ENCODE data around the gene CHN2.

CHN2 gene

DNA sequence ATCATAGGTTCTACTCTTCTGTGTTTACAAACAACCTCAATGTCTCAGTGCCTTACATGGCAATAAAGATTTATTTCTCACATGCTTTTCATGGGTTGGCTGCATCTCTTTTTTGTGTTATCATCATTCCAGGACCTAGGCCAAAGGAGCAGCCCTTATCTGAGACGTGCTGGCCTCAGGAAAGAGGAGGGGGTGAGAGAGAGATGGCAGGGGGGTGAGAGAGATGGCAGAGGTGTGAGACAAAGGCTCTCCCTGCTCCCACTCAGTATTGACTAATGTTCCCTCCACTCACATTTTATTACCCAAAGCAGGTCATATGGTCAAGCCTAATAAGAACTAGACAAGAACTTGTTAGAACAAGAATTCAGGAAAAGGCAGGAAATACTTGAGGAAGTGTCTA, 249.0 kb downstream of the CHN2 start:
- Mint-ChIP-seq H3K4me3 (no peak overlapping the region), H3K9me3 (no peaks in the 10 kb centered on the region), H3K27ac (no peak overlapping the region), H3K4me1 (no peaks in the 10 kb centered on the region), H3K27me3 (no peaks in the 10 kb centered on the region), H3K36me3 (no peaks in the 10 kb centered on the region)
- no peak for ATAC-seq

DNA sequence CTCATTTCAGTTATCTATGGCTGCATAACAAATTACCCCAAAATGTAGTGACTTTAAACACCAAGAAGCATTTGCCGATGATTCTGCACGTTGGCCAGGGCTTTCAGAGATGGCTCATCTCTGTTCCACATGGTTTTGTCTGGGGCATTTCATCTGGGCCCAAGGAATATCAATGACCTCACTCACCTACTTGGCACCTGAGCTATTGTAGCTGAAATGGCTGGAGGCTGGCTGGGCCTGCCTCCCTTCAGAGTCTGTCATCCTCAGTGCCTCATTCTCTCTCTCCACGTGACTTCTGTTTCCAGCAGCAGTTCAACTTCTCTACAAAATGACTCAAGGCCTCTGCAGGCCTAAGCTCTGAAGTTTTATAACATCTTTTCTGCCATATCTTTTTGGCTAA, 249.7 kb downstream of the CHN2 start:
- no peak for ATAC-seq
- Mint-ChIP-seq H3K27me3 (no peaks in the 10 kb centered on the region), H3K4me3 (no peak overlapping the region), H3K27ac (no peak overlapping the region), H3K36me3 (no peaks in the 10 kb centered on the region), H3K9me3 (no peaks in the 10 kb centered on the region), H3K4me1 (no peaks in the 10 kb centered on the region)

DNA sequence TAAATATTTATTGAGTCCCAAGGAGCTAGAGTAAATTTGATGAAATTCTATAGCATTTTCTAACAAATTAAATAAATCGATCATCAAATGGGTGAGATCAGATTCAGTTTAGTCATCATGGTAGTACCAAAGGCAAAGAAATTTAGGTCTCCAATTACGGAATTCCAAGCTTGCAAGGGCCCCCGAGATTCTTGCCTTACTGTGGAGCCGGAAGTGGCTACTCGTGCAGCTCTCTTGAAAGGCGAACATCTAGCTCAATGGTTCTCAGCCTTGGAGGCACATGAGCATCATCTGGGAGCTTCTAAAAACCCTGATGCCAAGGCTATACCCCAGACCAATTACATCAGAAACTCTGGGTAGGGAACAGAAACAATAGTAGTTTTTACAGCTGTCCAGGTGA, 251.2 kb downstream of the CHN2 start:
- no peaks in the 10 kb centered on the region for H3K9me3 Mint-ChIP-seq
- ATAC-seq, result no peak
- H3K27me3 Mint-ChIP-seq, result no peaks in the 10 kb centered on the region
- no peaks in the 10 kb centered on the region for H3K36me3 Mint-ChIP-seq
- no peaks in the 10 kb centered on the region for H3K4me1 Mint-ChIP-seq
- no peak overlapping the region for H3K27ac Mint-ChIP-seq
- H3K4me3 Mint-ChIP-seq, result no peak overlapping the region

DNA sequence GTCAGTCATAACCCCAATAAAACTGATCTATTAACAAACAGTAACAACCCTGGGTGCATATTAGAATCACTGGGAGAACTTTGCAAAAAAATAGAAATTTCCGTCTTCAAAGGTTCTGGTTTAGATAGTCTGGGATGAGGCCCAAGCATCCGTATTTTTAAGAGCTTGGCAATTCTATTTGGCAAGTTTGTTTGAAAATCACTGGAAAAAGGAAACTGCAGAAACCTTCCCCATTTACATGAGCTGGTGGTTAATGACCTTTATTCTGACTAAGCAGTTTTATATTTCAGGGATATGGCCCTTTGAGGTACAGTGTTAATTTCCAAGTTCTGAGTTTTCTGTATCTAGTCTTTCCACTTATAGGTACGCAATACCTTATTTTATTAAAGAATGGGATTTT, 253.3 kb downstream of the CHN2 start:
- Mint-ChIP-seq H3K9me3 (no peaks in the 10 kb centered on the region), H3K27ac (no peak overlapping the region), H3K4me1 (no peaks in the 10 kb centered on the region), H3K36me3 (no peaks in the 10 kb centered on the region), H3K4me3 (no peak overlapping the region), H3K27me3 (no peaks in the 10 kb centered on the region)
- no peak for ATAC-seq

DNA sequence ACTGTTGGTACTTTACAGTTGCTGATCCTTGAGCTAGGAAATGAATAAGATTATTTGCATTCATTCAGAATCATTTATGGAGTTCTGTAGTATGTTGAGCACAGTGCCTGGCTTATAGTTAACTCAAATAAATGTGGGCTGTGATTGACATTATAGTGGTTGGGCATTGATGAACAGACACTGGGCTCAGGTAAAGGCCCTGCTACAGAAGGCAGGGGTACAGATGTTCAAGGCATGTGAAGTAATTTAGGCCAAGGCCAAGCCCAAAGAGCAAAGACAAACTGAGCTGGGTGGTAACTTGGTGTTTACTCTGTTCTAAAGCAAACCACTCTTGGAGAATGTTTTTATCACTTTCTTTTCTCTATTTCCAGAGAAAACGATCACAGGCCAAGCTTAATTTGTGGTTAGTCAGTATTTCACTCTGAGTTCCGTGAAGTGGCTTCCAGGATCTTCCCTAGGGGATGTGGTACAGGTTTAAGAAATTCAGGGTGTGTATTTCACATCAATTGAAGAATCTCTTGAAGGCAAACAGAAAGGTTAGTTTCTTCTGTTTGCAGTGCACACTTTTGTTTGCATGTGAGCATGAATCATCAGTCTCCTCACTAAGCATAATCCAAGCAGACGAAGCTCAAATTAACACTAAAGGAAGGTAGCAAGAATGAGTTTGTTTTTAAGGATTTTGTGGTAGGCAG, 255.1 kb downstream of the CHN2 start:
- Mint-ChIP-seq H3K4me1 (no peaks in the 10 kb centered on the region), H3K9me3 (no peaks in the 10 kb centered on the region), H3K4me3 (no peak overlapping the region), H3K27ac (no peak overlapping the region), H3K27me3 (no peaks in the 10 kb centered on the region), H3K36me3 (no peaks in the 10 kb centered on the region)
- no peak for ATAC-seq

DNA sequence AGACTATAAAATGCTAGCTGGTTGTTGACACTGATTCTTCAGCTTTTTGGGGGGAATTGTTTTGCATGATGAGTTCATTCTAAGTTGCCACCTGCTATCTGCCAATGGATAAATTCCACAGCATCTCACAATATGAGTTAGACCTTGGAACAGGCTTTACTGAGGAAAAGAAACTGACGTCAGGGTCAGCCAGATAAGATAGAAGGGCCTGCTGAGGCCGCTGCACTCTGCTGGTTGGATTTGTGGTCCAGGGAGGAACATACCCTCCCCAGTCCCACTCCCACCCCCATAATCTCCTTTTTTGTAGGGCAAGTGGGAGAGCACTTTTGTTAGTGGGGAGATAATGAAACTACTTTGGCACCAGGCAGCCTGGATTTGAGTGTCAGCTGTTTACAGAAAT, 258.4 kb downstream of the CHN2 start:
- Mint-ChIP-seq H3K27ac (no peak overlapping the region), H3K4me1 (no peaks in the 10 kb centered on the region), H3K4me3 (no peak overlapping the region), H3K27me3 (no peaks in the 10 kb centered on the region), H3K36me3 (no peaks in the 10 kb centered on the region), H3K9me3 (no peaks in the 10 kb centered on the region)
- ATAC-seq, result no peak

DNA sequence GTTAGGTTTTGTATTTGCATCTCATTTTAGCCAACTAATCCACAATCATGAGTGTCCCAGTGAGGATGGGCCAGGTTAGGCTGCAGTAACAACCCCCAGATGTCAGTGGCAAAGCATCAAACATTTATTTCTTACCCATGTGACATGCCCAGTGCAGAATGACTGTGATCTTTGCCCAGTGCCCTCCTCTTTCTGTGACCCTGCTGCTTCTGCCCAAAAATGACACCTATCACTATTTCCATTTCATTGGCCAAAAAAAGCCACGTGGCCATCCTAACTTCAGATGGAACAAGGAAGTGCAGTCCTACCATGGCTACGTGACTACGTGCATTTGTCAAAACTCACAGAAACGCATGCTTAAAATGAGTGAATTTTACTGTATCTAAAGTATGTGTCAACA, 259.9 kb downstream of the CHN2 start:
- no peak for ATAC-seq
- H3K9me3 Mint-ChIP-seq, result no peaks in the 10 kb centered on the region
- no peak overlapping the region for H3K4me3 Mint-ChIP-seq
- no peak overlapping the region for H3K27ac Mint-ChIP-seq
- no peaks in the 10 kb centered on the region for H3K4me1 Mint-ChIP-seq
- H3K36me3 Mint-ChIP-seq, result no peaks in the 10 kb centered on the region
- H3K27me3 Mint-ChIP-seq, result peaks cover 7% of the 10 kb centered on the region

DNA sequence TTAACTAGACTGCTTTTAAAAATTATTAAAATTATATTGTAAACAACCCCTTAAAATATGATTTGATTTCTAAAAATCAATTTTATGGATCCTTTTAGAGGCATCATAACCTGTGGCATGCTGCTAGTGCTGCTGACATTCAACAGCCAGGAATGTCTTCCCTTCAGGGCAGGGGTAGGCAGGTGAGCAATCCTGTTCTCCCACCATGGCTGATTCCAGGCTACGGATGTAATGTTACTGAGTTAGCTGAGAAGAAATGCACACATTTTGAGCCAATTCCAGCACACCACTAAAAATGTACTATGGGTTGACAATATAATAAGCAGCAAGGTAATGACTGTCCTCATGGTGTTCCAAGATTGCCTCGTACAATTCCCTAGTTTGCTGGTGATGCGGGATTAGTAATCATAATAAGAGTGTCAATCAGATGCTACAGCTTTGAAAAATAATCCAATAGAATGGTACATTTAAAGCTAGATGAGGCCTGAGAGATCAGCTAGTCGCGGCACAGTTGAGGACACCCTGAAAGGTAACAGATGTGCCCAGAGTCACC, 260.4 kb downstream of the CHN2 start:
- H3K4me3 Mint-ChIP-seq, result no peak overlapping the region
- no peak for ATAC-seq
- no peaks in the 10 kb centered on the region for H3K9me3 Mint-ChIP-seq
- peaks cover 9% of the 10 kb centered on the region for H3K27me3 Mint-ChIP-seq
- no peaks in the 10 kb centered on the region for H3K36me3 Mint-ChIP-seq
- H3K27ac Mint-ChIP-seq, result no peak overlapping the region
- H3K4me1 Mint-ChIP-seq, result no peaks in the 10 kb centered on the region

DNA sequence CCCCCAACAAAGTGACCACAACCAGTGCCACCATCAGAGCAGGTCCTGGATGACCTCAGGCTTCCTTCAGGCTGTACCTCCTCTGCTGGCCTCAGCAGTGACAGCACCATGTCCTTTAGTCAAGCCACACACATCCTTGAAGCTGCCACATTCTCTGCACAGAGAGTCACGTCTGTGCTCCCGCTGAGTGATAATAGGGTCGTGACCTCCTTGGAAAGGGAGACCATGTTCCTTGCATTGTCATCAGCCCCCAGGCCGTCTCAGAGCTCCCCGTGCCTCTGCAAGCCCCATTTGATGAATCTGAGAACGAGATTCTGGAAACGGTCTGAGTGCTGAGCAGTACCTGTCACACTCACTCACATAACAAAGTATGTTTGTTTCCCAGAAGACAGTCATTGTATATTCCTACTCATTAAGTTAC, 262.6 kb downstream of the CHN2 start:
- Mint-ChIP-seq H3K4me1 (no peaks in the 10 kb centered on the region), H3K36me3 (no peaks in the 10 kb centered on the region), H3K4me3 (no peak overlapping the region), H3K9me3 (no peaks in the 10 kb centered on the region), H3K27me3 (peaks cover 9% of the 10 kb centered on the region), H3K27ac (no peak overlapping the region)
- ATAC-seq, result no peak

DNA sequence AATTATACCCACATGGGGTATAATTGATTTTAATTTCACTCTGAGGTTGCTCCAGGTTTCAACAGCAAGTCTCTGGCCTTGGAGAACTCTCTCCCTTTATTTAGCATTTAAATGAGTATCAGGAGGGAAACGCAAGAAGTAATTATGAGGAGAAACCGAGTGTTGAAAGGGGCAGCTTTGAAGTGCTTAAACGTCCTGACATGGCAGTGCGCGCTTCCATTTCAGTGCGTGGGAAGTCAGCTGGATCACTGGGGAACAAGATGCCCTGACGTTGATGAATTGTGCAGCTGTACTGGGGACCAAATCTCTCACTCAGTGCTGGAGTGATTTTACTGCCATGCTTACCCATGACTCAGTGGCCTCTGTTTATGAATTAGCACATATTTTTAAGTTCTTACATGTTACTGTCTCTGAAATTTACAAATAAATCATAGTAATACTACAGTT, 263.0 kb downstream of the CHN2 start:
- Mint-ChIP-seq H3K4me3 (no peak overlapping the region), H3K27me3 (peaks cover 9% of the 10 kb centered on the region), H3K27ac (no peak overlapping the region), H3K36me3 (no peaks in the 10 kb centered on the region), H3K9me3 (no peaks in the 10 kb centered on the region), H3K4me1 (no peaks in the 10 kb centered on the region)
- ATAC-seq, result no peak

DNA sequence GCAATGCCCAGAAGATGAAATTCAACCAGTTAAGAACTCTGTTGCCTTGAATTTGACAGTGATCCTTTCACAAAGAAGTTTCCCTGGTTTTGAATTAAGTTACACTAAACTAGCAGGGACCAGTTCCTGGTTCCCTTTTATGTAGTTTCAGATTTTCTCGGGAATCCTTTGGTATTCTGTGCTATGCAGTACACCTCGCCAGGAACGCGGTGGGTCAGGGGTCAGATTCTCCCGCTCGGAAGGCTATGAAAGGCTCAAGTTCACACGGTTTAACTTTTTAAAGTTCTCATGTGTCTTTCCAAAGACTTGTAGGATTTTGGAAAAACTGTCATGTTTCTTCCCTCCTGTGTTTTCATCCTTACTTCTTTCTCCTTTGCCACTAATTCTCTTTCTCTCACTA, 264.4 kb downstream of the CHN2 start:
- ATAC-seq, result no peak

DNA sequence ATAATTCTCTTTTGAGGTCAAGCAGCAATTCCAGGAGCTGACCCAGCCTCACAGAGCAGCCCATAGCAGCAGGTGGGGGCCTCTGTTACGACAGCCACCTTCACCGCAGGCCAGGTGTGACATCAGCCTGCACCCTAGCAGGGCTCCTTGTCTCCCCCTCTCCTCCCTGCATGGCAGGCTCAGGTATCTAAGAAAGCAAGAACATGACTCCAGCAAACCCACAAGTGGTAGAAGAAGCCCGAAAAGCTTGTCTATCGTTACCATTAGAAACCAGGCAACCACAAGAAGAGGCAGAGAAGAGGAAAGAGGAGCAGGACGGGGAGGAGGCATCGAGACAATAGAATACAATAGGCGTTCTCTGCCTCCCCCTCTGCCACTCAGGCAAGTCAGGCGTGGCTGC, 265.0 kb downstream of the CHN2 start:
- H3K4me3 Mint-ChIP-seq, result no peak overlapping the region
- no peaks in the 10 kb centered on the region for H3K9me3 Mint-ChIP-seq
- ATAC-seq, result no peak
- peaks cover 9% of the 10 kb centered on the region for H3K27me3 Mint-ChIP-seq
- no peaks in the 10 kb centered on the region for H3K4me1 Mint-ChIP-seq
- no peak overlapping the region for H3K27ac Mint-ChIP-seq
- H3K36me3 Mint-ChIP-seq, result no peaks in the 10 kb centered on the region

More for the DNA sequence above, 264.4 kb downstream of the CHN2 start:
- Mint-ChIP-seq H3K4me3 (no peak overlapping the region), H3K4me1 (no peaks in the 10 kb centered on the region), H3K36me3 (no peaks in the 10 kb centered on the region), H3K27ac (no peak overlapping the region), H3K27me3 (peaks cover 9% of the 10 kb centered on the region), H3K9me3 (no peaks in the 10 kb centered on the region)

DNA sequence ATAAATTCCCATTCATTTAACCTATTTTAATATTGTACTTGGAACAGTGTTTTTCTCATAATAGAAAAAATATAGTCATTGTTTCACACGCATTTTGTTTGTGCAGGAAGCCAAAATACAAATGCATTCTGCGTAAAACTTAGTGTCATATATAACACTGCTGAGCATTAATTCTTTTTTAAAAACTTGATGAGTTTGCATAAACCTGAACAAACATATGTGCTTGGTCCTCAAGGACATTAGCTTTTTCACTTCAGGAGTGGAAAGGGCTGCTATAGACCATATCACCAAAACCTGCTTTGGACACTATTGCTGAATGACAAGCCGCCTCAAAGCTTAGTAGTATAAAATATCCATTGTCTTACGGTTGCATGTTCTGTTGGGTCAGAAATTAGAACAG, 267.4 kb downstream of the CHN2 start:
- Mint-ChIP-seq H3K9me3 (no peaks in the 10 kb centered on the region), H3K4me3 (no peak overlapping the region), H3K27me3 (peaks cover 9% of the 10 kb centered on the region), H3K4me1 (no peaks in the 10 kb centered on the region), H3K27ac (no peak overlapping the region), H3K36me3 (no peaks in the 10 kb centered on the region)
- no peak for ATAC-seq

DNA sequence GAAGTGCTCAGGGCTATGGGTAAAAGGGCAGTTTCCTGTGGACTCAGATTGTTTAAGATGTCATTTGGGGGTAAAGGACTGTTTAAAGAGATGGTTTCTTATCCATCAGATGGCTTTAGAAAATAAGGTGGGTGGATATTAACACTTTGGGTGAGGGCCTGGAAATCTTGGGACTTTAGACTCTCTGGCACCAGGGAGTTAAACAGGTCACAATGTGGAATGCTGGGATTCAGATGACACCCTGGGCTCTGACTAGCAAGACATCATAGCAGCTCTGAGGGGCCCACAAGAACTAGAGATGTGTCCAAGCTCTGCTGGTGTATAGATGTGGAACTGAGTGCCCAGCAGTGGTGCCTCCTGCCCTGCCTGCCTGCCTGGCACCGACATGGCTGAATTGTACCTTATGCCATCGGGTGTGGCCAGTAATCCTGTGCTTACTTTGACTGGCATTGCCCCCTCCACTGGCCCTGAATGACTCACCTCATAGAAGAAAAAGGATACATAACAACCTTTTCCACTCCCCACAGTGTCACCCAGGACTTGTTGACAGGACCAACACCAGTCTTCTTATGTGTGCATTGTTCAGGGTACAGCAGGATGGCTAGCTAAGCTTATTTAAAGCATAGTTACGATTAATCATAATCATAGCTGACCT, 269.1 kb downstream of the CHN2 start:
- H3K4me3 Mint-ChIP-seq, result no peak overlapping the region
- H3K27me3 Mint-ChIP-seq, result peaks cover 9% of the 10 kb centered on the region
- H3K27ac Mint-ChIP-seq, result no peak overlapping the region
- no peaks in the 10 kb centered on the region for H3K9me3 Mint-ChIP-seq
- H3K36me3 Mint-ChIP-seq, result no peaks in the 10 kb centered on the region
- no peaks in the 10 kb centered on the region for H3K4me1 Mint-ChIP-seq
- no peak for ATAC-seq

DNA sequence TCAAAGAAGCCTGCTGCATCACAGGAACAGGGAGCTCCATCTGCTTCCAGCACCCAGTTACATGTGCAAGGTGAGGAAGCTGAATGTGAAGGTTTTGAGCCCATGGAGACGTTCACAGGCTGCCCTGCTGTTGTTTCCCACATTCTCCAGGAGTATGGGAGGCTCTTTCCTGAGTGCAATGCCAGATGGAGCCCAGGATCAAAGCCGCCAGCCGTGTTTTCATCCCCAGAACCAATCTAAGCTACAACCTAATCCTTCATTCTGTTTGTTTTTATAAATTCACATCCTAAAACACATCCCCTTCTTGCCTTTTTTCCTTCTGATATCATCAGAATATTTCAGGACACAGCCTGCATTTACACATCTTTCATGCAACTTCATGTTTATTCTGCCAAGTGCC, 270.2 kb downstream of the CHN2 start:
- Mint-ChIP-seq H3K27me3 (no peaks in the 10 kb centered on the region), H3K27ac (no peak overlapping the region), H3K4me1 (no peaks in the 10 kb centered on the region), H3K4me3 (no peak overlapping the region), H3K9me3 (no peaks in the 10 kb centered on the region), H3K36me3 (no peaks in the 10 kb centered on the region)
- no peak for ATAC-seq

All from stimulated activated memory B cell treated with anti-CD40 and anti-IgM and Interleukin-4, amounts not matched to agents 10 μg/mL and 1 μg/mL and 100 μg/mL, for 72 hours (primary cell).